DND-41 (cell line): ENCODE results near the gene GATAD2B.
"Not testable (repeated sequence)": the region's sequence is repeated elsewhere in the genome, so short reads cannot be mapped to it uniquely, and the experiment has no call there.

Experiments
- CTCF ChIP-seq: IDR thresholded peaks from 2 replicates; pipeline ENCODE4 v1.5.1; 2012; ENCODE audit warnings: borderline replicate concordance, low read length, moderate library complexity, mild to moderate bottlenecking; ENCODE audit not compliant: poor library complexity, severe bottlenecking; ENCODE audit errors: extremely low read depth
- EZH2 ChIP-seq: IDR thresholded peaks from 3 replicates; pipeline ENCODE4 v1.6.1; 2012; ENCODE audit warnings: borderline replicate concordance, low read depth, mild to moderate bottlenecking, moderate library complexity, low read length, inconsistent platforms; ENCODE audit not compliant: severe bottlenecking

DNA sequence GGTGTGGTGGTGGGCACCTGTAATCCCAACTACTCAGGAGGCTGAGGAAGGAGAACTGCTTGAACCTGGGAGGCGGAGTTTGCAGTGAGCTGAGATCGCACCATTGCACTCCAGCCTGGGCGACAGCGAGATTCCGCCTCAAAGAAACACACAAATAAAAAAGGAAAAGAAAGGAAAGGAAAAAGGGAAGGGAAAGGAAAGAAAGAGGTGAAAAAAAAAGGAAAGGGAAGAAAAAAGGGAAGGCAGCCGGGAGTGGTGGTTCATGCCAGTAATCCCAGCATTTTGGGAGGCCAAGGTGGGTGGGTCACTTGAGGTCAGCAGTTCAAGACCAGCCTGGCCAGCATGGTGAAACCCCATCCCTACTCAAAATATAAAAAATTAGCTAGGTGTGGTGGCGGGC is 31.7 kb downstream of the GATAD2B start:
- TF ChIP-seq CTCF, EZH2: not testable (repeated sequence)
